ENCODE data around the gene ADAM17. TPM values are rescaled to one million over a fixed set of nuclear protein-coding genes. Genes with fewer than 3 reads are reported as not detected.

ADAM17 gene
- total and polyA plus RNA-seq, 8 donors: 4.6 to 18.8 (median 7.4) TPM

- intact Hi-C loops (cut with DNase I): no loop called here
- 86 to 93% methylated on average over 42 to 46 of the region's 46 CpGs for WGBS, 2 donors
- Histone ChIP-seq H3K4me3 (no peak overlapping the region), H3K4me1 (no peaks in the 10 kb centered on the region), H3K9me3 (no peaks in the 10 kb centered on the region), H3K36me3 (no peaks in the 10 kb centered on the region), H3K27ac (no peak overlapping the region), H3K27me3 (no peaks in the 10 kb centered on the region)
- FAIRE-seq (no peak), DNase-seq (no peak), ATAC-seq (no peak)
- TF ChIP-seq CTCF (IDR thresholded peaks at IDR 0.05): no peak
These were observed 89.4 kb downstream of the ADAM17 start for GRCh38 chr2:9466147-9466683.

GRCh38 chr2:9465170-9465569, 90.5 kb downstream of the ADAM17 start:
- FAIRE-seq: no peak

GRCh38 chr2:9463698-9464034, 92.0 kb downstream of the ADAM17 start:
- Histone ChIP-seq H3K36me3 (no peaks in the 10 kb centered on the region), H3K27me3 (no peaks in the 10 kb centered on the region), H3K27ac (no peak overlapping the region), H3K4me1 (no peaks in the 10 kb centered on the region), H3K4me3 (no peak overlapping the region), H3K9me3 (no peaks in the 10 kb centered on the region)
- no peak for TF ChIP-seq CTCF (IDR thresholded peaks at IDR 0.05)
- no peak for DNase-seq
- peak in 2 of 4 donors; percentile 29 to 37 for ATAC-seq
- FAIRE-seq: no peak
- intact Hi-C loops (cut with DNase I): no loop called here
- 74 to 81% methylated on average over 7 of the region's 7 CpGs for WGBS, 2 donors

More at GRCh38 chr2:9465170-9465569, 90.5 kb downstream of the ADAM17 start:
- Histone ChIP-seq H3K36me3 (no peaks in the 10 kb centered on the region), H3K9me3 (no peaks in the 10 kb centered on the region), H3K4me1 (no peaks in the 10 kb centered on the region), H3K4me3 (no peak overlapping the region), H3K27ac (no peak overlapping the region), H3K27me3 (no peaks in the 10 kb centered on the region)
- TF ChIP-seq CTCF (IDR thresholded peaks at IDR 0.05): no peak
- intact Hi-C loops (cut with DNase I): no loop called here
- no peak for DNase-seq
- no peak for ATAC-seq
- 84 to 89% methylated on average over 7 of the region's 7 CpGs for WGBS, 2 donors

- Histone ChIP-seq H3K4me1 (no peaks in the 10 kb centered on the region), H3K4me3 (no peak overlapping the region), H3K9me3 (no peaks in the 10 kb centered on the region), H3K36me3 (no peaks in the 10 kb centered on the region), H3K27ac (no peak overlapping the region), H3K27me3 (no peaks in the 10 kb centered on the region)
- intact Hi-C loops (cut with DNase I): no loop called here
- FAIRE-seq (no peak), ATAC-seq (peak in 2 of 4 donors; percentile 14 to 25), DNase-seq (no peak)
- no peak for TF ChIP-seq CTCF (IDR thresholded peaks at IDR 0.05)
- WGBS, 2 donors: 85 to 88% methylated on average over 6 of the region's 6 CpGs
These were observed 92.5 kb downstream of the ADAM17 start for GRCh38 chr2:9462886-9463697.

- WGBS, 2 donors: 72 to 83% methylated on average over 5 of the region's 5 CpGs
- intact Hi-C loops (cut with DNase I): no loop called here
- H3K4me1 ChIP-seq: no peaks in the 10 kb centered on the region
- no peak for FAIRE-seq
- no peak for DNase-seq
- TF ChIP-seq CTCF (IDR thresholded peaks at IDR 0.05): no peak
- H3K27ac ChIP-seq: no peak overlapping the region
- no peak overlapping the region for H3K4me3 ChIP-seq
- no peaks in the 10 kb centered on the region for H3K9me3 ChIP-seq
- H3K27me3 ChIP-seq: no peaks in the 10 kb centered on the region
- ATAC-seq: no peak
- H3K36me3 ChIP-seq: peaks cover 0 to 5% (median 0%) of the 10 kb centered on the region in 3 donors
These were observed 93.3 kb downstream of the ADAM17 start for GRCh38 chr2:9462313-9462712.

Data from pancreas (tissue), 10 donors.